Activated CD8-positive, alpha-beta T cell treated with anti-CD3 and anti-CD28 coated beads for 36 hours (primary cell): ENCODE results near the gene GPR156. TPM values are rescaled to one million over a fixed set of nuclear protein-coding genes. Genes with fewer than 3 reads are reported as not detected.
"Not testable (repeated sequence)": the region's sequence is repeated elsewhere in the genome, so short reads cannot be mapped to it uniquely, and the experiment has no call there.

ENCODE experiments used
- ATAC-seq: fragments of 200-7000 bp; cut with Tn5 transposase; one replicate; pipeline ENCODE4 v1.10.0; 2021; ENCODE audit warnings: mild to moderate bottlenecking, moderate library complexity
- CTCF ChIA-PET: fragments of 350-600 bp; sonication (Branson Sonifier 250); formaldehyde crosslinking; loops from one replicate; lab custom pipeline; 2021; ENCODE audit warnings: antibody characterized with exemption; lab: Charles Lee
- POLR2A ChIA-PET: fragments of 350-600 bp; sonication (Branson Sonifier 250); formaldehyde crosslinking; loops from one replicate; lab custom pipeline; 2021; ENCODE audit warnings: antibody characterized with exemption; lab: Charles Lee
- DNase-seq: peaks from one replicate; pipeline ENCODE4 v3.0.0-alpha.2; 2020
- H3K27ac Mint-ChIP-seq: one replicate; pipeline ENCODE4 v1.8.0; 2021; ENCODE audit warnings: mild to moderate bottlenecking, mixed read lengths
- H3K27me3 Mint-ChIP-seq: one replicate; pipeline ENCODE4 v1.8.0; 2021; ENCODE audit warnings: mixed read lengths
- H3K36me3 Mint-ChIP-seq: one replicate; pipeline ENCODE4 v1.8.0; 2021; ENCODE audit warnings: low read depth, mixed read lengths
- H3K4me1 Mint-ChIP-seq: one replicate; pipeline ENCODE4 v1.8.0; 2021; ENCODE audit warnings: low read depth, mixed read lengths
- H3K4me3 Mint-ChIP-seq: one replicate; pipeline ENCODE4 v1.8.0; 2021; ENCODE audit warnings: mild to moderate bottlenecking, moderate library complexity, mixed read lengths
- H3K9me3 Mint-ChIP-seq: one replicate; pipeline ENCODE4 v1.8.0; 2021; ENCODE audit warnings: mixed read lengths
- CTCF ChIP-seq: fragments of 200-600 bp; IDR thresholded peaks from one replicate; pipeline ENCODE4 v1.8.0; 2022; ENCODE audit warnings: antibody characterized with exemption, mild to moderate bottlenecking
- intact Hi-C: fragments of 100-400 bp; cut with micrococcal nuclease; formaldehyde crosslinking; loops from one replicate; pipeline ENCODE4 v1.10.0; 2022
- total RNA-seq, 2 experiments: library from RNA; stranded (reverse); gene quantifications; one replicate each; pipeline ENCODE4 v1.2.3, GENCODE V29; 2021

GPR156 gene
- not detected for total RNA-seq

- POLR2A ChIA-PET = interaction anchor here (0.7 kb wide), 1 partner anchor 281 kb away, joined by 5 read pairs; no protein-coding TSS in a partner anchor
- intact Hi-C loops = no loop called here
These were observed at the start of gene GPR156 for GRCh38 chr3:120284747-120285507. Gene GPR156, minus strand, starts transcription at chr3:120285222. Its CDS starts 41,124 bp downstream, at chr3:120244098.

GRCh38 chr3:120332646-120333045 is 47.6 kb upstream of the GPR156 start:
- no peaks in the 10 kb centered on the region for H3K9me3 Mint-ChIP-seq
- ATAC-seq = no peak
- intact Hi-C loops = no loop called here

More at GRCh38 chr3:120284747-120285507, at the start of gene GPR156:
- peak within 1 kb of the TSS; percentile 45 for H3K4me3 Mint-ChIP-seq
- CTCF ChIA-PET = interaction anchor here (0.6 kb wide), 1 partner anchor 12 kb away, joined by 3 read pairs; no protein-coding TSS in a partner anchor
- H3K4me1 Mint-ChIP-seq = peaks cover 9% of the 10 kb centered on the region
- no peak for TF ChIP-seq CTCF
- no peaks in the 10 kb centered on the region for H3K9me3 Mint-ChIP-seq
- ATAC-seq (peak; percentile 78), DNase-seq (peak; percentile 21)
- no peak within 1 kb of the TSS for H3K27ac Mint-ChIP-seq
- H3K36me3 Mint-ChIP-seq = no peaks in the 10 kb centered on the region
- peaks cover 49% of the 10 kb centered on the region for H3K27me3 Mint-ChIP-seq

GRCh38 chr3:120331076-120331475 is 46.1 kb upstream of the GPR156 start:
- CTCF ChIA-PET = interaction anchor here (1.0 kb wide), 1 partner anchor 13 kb away, joined by 4 read pairs; no protein-coding TSS in a partner anchor

More at GRCh38 chr3:120332646-120333045, 47.6 kb upstream of the GPR156 start:
- peaks cover 10% of the 10 kb centered on the region for H3K4me1 Mint-ChIP-seq
- ChIA-PET CTCF (interaction anchor here (1.1 kb wide), 1 partner anchor 85 kb away, joined by 3 read pairs; no protein-coding TSS in a partner anchor), POLR2A (interaction anchor here (1.8 kb wide), 1 partner anchor 15 kb away, joined by 6 read pairs; no protein-coding TSS in a partner anchor)
- no peak for DNase-seq
- H3K27me3 Mint-ChIP-seq = no peaks in the 10 kb centered on the region
- no peak overlapping the region for H3K27ac Mint-ChIP-seq
- peaks cover 39% of the 10 kb centered on the region for H3K36me3 Mint-ChIP-seq
- no peak overlapping the region for H3K4me3 Mint-ChIP-seq
- no peak for TF ChIP-seq CTCF

GRCh38 chr3:120326784-120327183 is 41.8 kb upstream of the GPR156 start:
- Mint-ChIP-seq H3K27ac (no peak overlapping the region), H3K36me3 (peaks cover 39% of the 10 kb centered on the region), H3K9me3 (no peaks in the 10 kb centered on the region), H3K4me1 (peaks cover 7% of the 10 kb centered on the region), H3K4me3 (no peak overlapping the region), H3K27me3 (no peaks in the 10 kb centered on the region)
- CTCF ChIA-PET = no interaction called here
- DNase-seq (no peak), ATAC-seq (no peak)
- intact Hi-C loops = no loop called here
- no peak for TF ChIP-seq CTCF
- POLR2A ChIA-PET = no interaction called here

More at GRCh38 chr3:120331076-120331475, 46.1 kb upstream of the GPR156 start:
- Mint-ChIP-seq H3K9me3 (no peaks in the 10 kb centered on the region), H3K27ac (no peak overlapping the region), H3K4me1 (peaks cover 3% of the 10 kb centered on the region), H3K36me3 (peaks cover 40% of the 10 kb centered on the region), H3K4me3 (no peak overlapping the region), H3K27me3 (no peaks in the 10 kb centered on the region)
- DNase-seq (no peak), ATAC-seq (no peak)
- POLR2A ChIA-PET = interaction anchor here (1.5 kb wide), 2 partner anchors 11 to 22 kb away, joined by 3 to 4 read pairs; no protein-coding TSS in a partner anchor
- intact Hi-C loops = no loop called here
- no peak for TF ChIP-seq CTCF

GRCh38 chr3:120324190-120324589 is 39.2 kb upstream of the GPR156 start:
- intact Hi-C loops = no loop called here
- ATAC-seq (no peak), DNase-seq (no peak)
- Mint-ChIP-seq H3K27ac (no peak overlapping the region), H3K4me3 (no peak overlapping the region), H3K27me3 (no peaks in the 10 kb centered on the region), H3K36me3 (peaks cover 43% of the 10 kb centered on the region), H3K4me1 (peaks cover 7% of the 10 kb centered on the region), H3K9me3 (peaks cover 2% of the 10 kb centered on the region)
- ChIA-PET CTCF (no interaction called here), POLR2A (no interaction called here)
- no peak for TF ChIP-seq CTCF

- CTCF ChIA-PET, H3K4me1 Mint-ChIP-seq, H3K27me3 Mint-ChIP-seq, POLR2A ChIA-PET, intact Hi-C loops, ATAC-seq, H3K27ac Mint-ChIP-seq, H3K4me3 Mint-ChIP-seq, H3K9me3 Mint-ChIP-seq: not testable (repeated sequence)
- H3K36me3 Mint-ChIP-seq = peaks cover 46% of the 10 kb centered on the region
- peak; percentile 21 for DNase-seq
These were observed 38.7 kb upstream of the GPR156 start for GRCh38 chr3:120323761-120324160.
